GM12878 (cell line): ENCODE data around the gene RAB10. TPM values are rescaled to one million over a fixed set of nuclear protein-coding genes. Genes with fewer than 3 reads are reported as not detected.
"Not testable (repeated sequence)": the region's sequence is repeated elsewhere in the genome, so short reads cannot be mapped to it uniquely, and the experiment has no call there.

Source experiments
- ATAC-seq: fragments of 200-7000 bp; cut with Tn5 transposase; 3 replicates; pipeline ENCODE4 v1.9.1; 2020; ENCODE audit warnings: mild to moderate bottlenecking, moderate library complexity
- BruUV-seq: library from RNA; stranded (reverse); fragments of 400-500 nt; replicated peaks from 2 replicates; lab custom pipeline; 2021; lab: Mats Ljungman, UMichigan
- CTCF ChIA-PET: fragments of 300-600 bp; sonication (Branson Sonifier 250); formaldehyde crosslinking; extraction: SDS; loops from one replicate; lab custom pipeline; 2021; ENCODE audit warnings: inconsistent platforms; lab: Yijun Ruan, JAX
- POLR2A ChIA-PET: fragments of 350-600 bp; formaldehyde crosslinking; extraction: SDS; loops from one replicate; lab custom pipeline; 2021; ENCODE audit warnings: inconsistent platforms; lab: Charles Lee
- RAD21 ChIA-PET: fragments of 300-600 bp; sonication (Branson Sonifier 250); formaldehyde crosslinking; loops from one replicate; lab custom pipeline; 2023; ENCODE audit warnings: antibody characterized with exemption; ENCODE audit not compliant: unreplicated experiment; lab: Charles Lee
- SMC1A ChIA-PET: fragments of 300-600 bp; sonication (Branson Sonifier 250); formaldehyde crosslinking; loops from one replicate; lab custom pipeline; 2023; ENCODE audit not compliant: unreplicated experiment, uncharacterized antibody; lab: Charles Lee
- DNase-seq: peaks from one replicate; pipeline ENCODE4 v3.0.0-alpha.2; 2011; ENCODE audit warnings: low read depth, low spot score
- FAIRE-seq: peaks from 3 replicates; lab custom pipeline; 2011; peaks lifted over from hg19 to GRCh38; lab: Jason Lieb, UNC
- H2AFZ ChIP-seq: 2 replicates; pipeline ENCODE4 v1.6.0; 2011; ENCODE audit warnings: low read depth, low read length, control low read depth; ENCODE audit not compliant: control insufficient read depth
- H3K27ac ChIP-seq: 2 replicates; pipeline ENCODE4 v1.5.1; 2011; ENCODE audit warnings: control low read depth; ENCODE audit not compliant: control insufficient read depth, insufficient read depth
- H3K27me3 ChIP-seq, 2 experiments: replicated peaks in 1 of 2; 2 replicates each; pipeline versions ENCODE4 v1.6.0 to v1.6.1; 2011; ENCODE audit warnings: low read length in 1 of 2; ENCODE audit not compliant: control insufficient read depth in 2 of 2, insufficient read depth in 2 of 2
- H3K36me3 ChIP-seq, 2 experiments: 2 replicates each; pipeline ENCODE4 v1.5.1; 2011; ENCODE audit warnings: low read length in 1 of 2; ENCODE audit not compliant: control insufficient read depth in 2 of 2, insufficient read depth in 2 of 2
- H3K4me1 ChIP-seq: 2 replicates; pipeline ENCODE4 v1.6.1; 2011; ENCODE audit warnings: mild to moderate bottlenecking, low read length, moderate library complexity, mixed read lengths; ENCODE audit not compliant: control insufficient read depth, insufficient read depth
- H3K4me2 ChIP-seq: 2 replicates; pipeline ENCODE4 v1.6.0; 2011; ENCODE audit warnings: control low read depth; ENCODE audit not compliant: control insufficient read depth, insufficient read depth
- H3K4me3 ChIP-seq: fragments of 200-600 bp; sonication (generic); 2 replicates; pipeline ENCODE4 v1.5.1; 2016
- H3K79me2 ChIP-seq: 2 replicates; pipeline ENCODE4 v1.6.0; 2011; ENCODE audit warnings: low read length; ENCODE audit not compliant: control insufficient read depth, insufficient read depth
- H3K9ac ChIP-seq: 2 replicates; pipeline ENCODE4 v1.8.0; 2011; ENCODE audit warnings: low read length, control low read depth, mixed read lengths; ENCODE audit not compliant: control insufficient read depth, insufficient read depth
- H3K9me3 ChIP-seq: replicated peaks from 3 replicates; pipeline ENCODE4 v1.5.1; 2011; ENCODE audit warnings: mild to moderate bottlenecking, low read length; ENCODE audit not compliant: control insufficient read depth, insufficient read depth
- H4K20me1 ChIP-seq: 2 replicates; pipeline ENCODE4 v1.6.0; 2011; ENCODE audit not compliant: control insufficient read depth, insufficient read depth
- CREM ChIP-seq: IDR thresholded peaks from 2 replicates; pipeline ENCODE4 v1.6.1; 2014; ENCODE audit warnings: antibody characterized with exemption, low read depth
- MEF2A ChIP-seq: IDR thresholded peaks from 2 replicates; pipeline ENCODE4 v1.6.1; 2011; ENCODE audit warnings: low read depth, mild to moderate bottlenecking, low read length, moderate library complexity; ENCODE audit not compliant: insufficient read depth
- ZSCAN29 ChIP-seq: fragments of 450-650 bp; IDR thresholded peaks from 2 replicates; pipeline ENCODE4 v1.6.1; 2017; ENCODE audit warnings: mild to moderate bottlenecking, moderate library complexity
- WGBS: methylation state at CpG from one replicate; pipeline ENCODE4 v1.1.6; 2016; ENCODE audit warnings: low lambda C conversion rate; ENCODE audit not compliant: insufficient replicate concordance, insufficient coverage; ENCODE audit errors: missing lambda C conversion rate; 5-methylcytosine and 5-hydroxymethylcytosine counted together
- in situ Hi-C: fragments of 300-500 bp; cut with MboI; formaldehyde crosslinking; loops from 9 replicates; pipeline ENCODE4 v1.14.3; 2018; ENCODE audit warnings: mixed read lengths
- intact Hi-C: fragments of 100-400 bp; cut with micrococcal nuclease; formaldehyde crosslinking; loops from one replicate; pipeline ENCODE4 v1.14.2; 2022; ENCODE audit not compliant: unreplicated experiment
- polyA plus RNA-seq, 11 experiments: library from polyadenylated mRNA; depleted of rRNA in 4 of 11; unstranded in 6 of 11; stranded (reverse) in 5 of 11; fragments of >200 nt; fragmentation: Nextera tagmentation in 4 of 11; fragmentation: Illumina TruSeq in 1 of 11; extraction: Ambion mirVana in 4 of 11; extraction: Trizol in 1 of 11; gene quantifications; 1 replicate in 1 of 11; 2 replicates in 10 of 11; pipeline versions ENCODE4 v1.2.1 to v1.2.3, GENCODE V29; 2011 to 2016; ENCODE audit warnings: inconsistent platforms in 2 of 11, missing spikeins in 2 of 11, low read depth in 1 of 11
- total RNA-seq, 4 experiments: library from RNA; depleted of rRNA in 3 of 4; stranded (reverse); fragments of >200 nt in 3 of 4; fragmentation: Illumina TruSeq in 1 of 4; extraction: Trizol in 1 of 4; gene quantifications; 2 replicates each; pipeline versions ENCODE4 v1.2.1 to v1.2.3, GENCODE V29; 2013 to 2021

Gene RAB10
- total and polyA plus RNA-seq, 10 of the 15 experiments (the other 5 are each of a cell fraction or from before 2014, with no cell fraction given) = 13.3 to 109 (median 82.0) TPM

GRCh38 chr2:25996844-25997243, 37.0 kb upstream of the RAB10 start:
- POLR2A ChIA-PET = interaction anchor here (0.6 kb wide), 1 partner anchor 131 kb away, joined by 3 read pairs; no protein-coding TSS in a partner anchor
- intact Hi-C loops = loop anchor here (10.0 kb wide), 1 partner anchor 88 kb away; no protein-coding TSS in a partner anchor
- H3K27me3 ChIP-seq = no peaks in the 10 kb centered on the region
- DNase-seq = no peak
- RAD21 ChIA-PET = interaction anchor here (0.7 kb wide), 1 partner anchor 171 kb away, joined by 5 read pairs; no protein-coding TSS in a partner anchor
- CTCF ChIA-PET = no interaction called here
- no peak overlapping the region for H3K27ac ChIP-seq
- 5% methylated on average over 1 of the region's 1 CpG for WGBS
- no peaks in the 10 kb centered on the region for H3K36me3 ChIP-seq
- no peak for TF ChIP-seq ZSCAN29
- TF ChIP-seq MEF2A = no peak
- TF ChIP-seq CREM = no peak
- no peaks in the 10 kb centered on the region for H4K20me1 ChIP-seq
- H3K4me2 ChIP-seq = no peak overlapping the region
- SMC1A ChIA-PET = no interaction called here
- FAIRE-seq = no peak
- in situ Hi-C loops = no loop called here
- no peak overlapping the region for H3K9ac ChIP-seq
- H2AFZ ChIP-seq = no peak overlapping the region
- ATAC-seq = no peak
- no peaks in the 10 kb centered on the region for H3K4me1 ChIP-seq
- no peaks in the 10 kb centered on the region for H3K9me3 ChIP-seq
- no TSS peak for BruUV-seq
- no peaks in the 10 kb centered on the region for H3K79me2 ChIP-seq
- H3K4me3 ChIP-seq = no peak overlapping the region

- H3K9ac ChIP-seq, FAIRE-seq, H3K9me3 ChIP-seq, DNase-seq, H3K4me1 ChIP-seq, H3K27me3 ChIP-seq, ATAC-seq, H3K79me2 ChIP-seq, in situ Hi-C loops, SMC1A ChIA-PET, BruUV-seq, H4K20me1 ChIP-seq, RAD21 ChIA-PET, H3K36me3 ChIP-seq, H3K27ac ChIP-seq, H3K4me3 ChIP-seq, H3K4me2 ChIP-seq, H2AFZ ChIP-seq, POLR2A ChIA-PET: not testable (repeated sequence)
- CTCF ChIA-PET = interaction anchor here (0.6 kb wide), 1 partner anchor 146 kb away, joined by 3 read pairs; no protein-coding TSS in a partner anchor
- 88% methylated on average over 13 of the region's 13 CpGs for WGBS
- intact Hi-C loops = loop anchor here (10.0 kb wide), 1 partner anchor 86 kb away; no protein-coding TSS in a partner anchor
These were observed 35.0 kb upstream of the RAB10 start for GRCh38 chr2:25998816-25999383.

DNA sequence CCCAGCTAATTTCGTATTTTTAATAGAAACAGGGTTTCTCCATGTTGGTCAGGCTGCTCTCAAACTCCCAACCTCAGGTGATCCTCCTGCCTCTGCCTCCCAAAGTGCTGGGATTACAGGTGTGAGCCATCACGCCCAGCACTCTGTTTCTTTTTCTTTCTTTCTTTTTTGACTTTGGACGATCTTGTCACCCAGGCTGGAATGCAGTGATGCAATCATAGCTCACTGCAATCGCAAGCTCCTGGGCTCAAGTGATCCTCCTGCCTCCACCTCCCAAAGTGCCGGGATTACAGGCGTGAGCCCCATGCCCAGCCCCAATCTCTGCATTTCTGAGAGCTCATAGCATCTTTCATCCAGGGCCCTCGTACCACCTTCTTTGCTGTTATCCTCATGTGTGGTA, 34.5 kb upstream of the RAB10 start:
- WGBS = 51% methylated on average over 7 of the region's 7 CpGs
- H4K20me1 ChIP-seq, H3K9me3 ChIP-seq, ATAC-seq, H3K36me3 ChIP-seq, H3K79me2 ChIP-seq, H3K4me1 ChIP-seq, BruUV-seq, RAD21 ChIA-PET, H3K27ac ChIP-seq, H3K9ac ChIP-seq, H2AFZ ChIP-seq, DNase-seq, H3K4me3 ChIP-seq, H3K27me3 ChIP-seq, FAIRE-seq, H3K4me2 ChIP-seq, in situ Hi-C loops: not testable (repeated sequence)
- SMC1A ChIA-PET = interaction anchor here (1.3 kb wide), 1 partner anchor 8 kb away, joined by 3 read pairs; no protein-coding TSS in a partner anchor
- intact Hi-C loops = loop anchor here (10.0 kb wide), 1 partner anchor 85 kb away; no protein-coding TSS in a partner anchor
- POLR2A ChIA-PET = interaction anchor here (0.6 kb wide), 1 partner anchor 243 kb away, joined by 6 read pairs; no protein-coding TSS in a partner anchor
- CTCF ChIA-PET = interaction anchor here (0.6 to 1.5 kb wide), 3 partner anchors 8 to 146 kb away, joined by 3 to 4 read pairs (median 3); no protein-coding TSS in a partner anchor
